Loucy (cell line): ENCODE data around the gene FAM25G.

Source experiments
- H2AFZ ChIP-seq: fragments of 200-600 bp; sonication (generic); 2 replicates; pipeline ENCODE4 v1.6.0; 2016; ENCODE audit warnings: antibody characterized with exemption, mild to moderate bottlenecking, low read length, moderate library complexity
- H3F3A ChIP-seq: fragments of 200-600 bp; 2 replicates; pipeline ENCODE4 v1.6.0; 2016; ENCODE audit warnings: antibody characterized with exemption, low read depth, mild to moderate bottlenecking
- H3K27me3 ChIP-seq: fragments of 200-600 bp; sonication (generic); 2 replicates; pipeline ENCODE4 v1.6.1; 2014; ENCODE audit warnings: low read length, mild to moderate bottlenecking; ENCODE audit not compliant: insufficient read depth, poor library complexity, severe bottlenecking
- H3K36me3 ChIP-seq: fragments of 200-600 bp; sonication (generic); 2 replicates; pipeline ENCODE4 v1.6.1; 2016; ENCODE audit warnings: low read length; ENCODE audit not compliant: insufficient read depth
- H3K4me1 ChIP-seq: fragments of 200-600 bp; sonication (generic); 2 replicates; pipeline ENCODE4 v1.5.1; 2014; ENCODE audit warnings: low read length, mild to moderate bottlenecking; ENCODE audit not compliant: insufficient read depth, poor library complexity, severe bottlenecking
- H3K4me2 ChIP-seq: fragments of 200-600 bp; sonication (generic); 2 replicates; pipeline ENCODE4 v1.6.0; 2014; ENCODE audit warnings: antibody characterized with exemption, low read length, low read depth, mild to moderate bottlenecking; ENCODE audit not compliant: poor library complexity, severe bottlenecking
- H3K4me3 ChIP-seq: fragments of 200-600 bp; sonication (generic); 2 replicates; pipeline ENCODE4 v1.5.1; 2014; ENCODE audit warnings: low read length, mild to moderate bottlenecking, mixed read lengths; ENCODE audit not compliant: poor library complexity, severe bottlenecking
- H3K79me2 ChIP-seq: fragments of 200-600 bp; sonication (generic); 2 replicates; pipeline ENCODE4 v1.6.1; 2014; ENCODE audit warnings: low read length; ENCODE audit not compliant: insufficient read depth
- H3K9ac ChIP-seq: fragments of 200-600 bp; sonication (generic); 2 replicates; pipeline ENCODE4 v1.6.0; 2014; ENCODE audit warnings: mild to moderate bottlenecking, low read depth, low read length, moderate library complexity; ENCODE audit not compliant: poor library complexity, severe bottlenecking
- H3K9me2 ChIP-seq: fragments of 200-600 bp; sonication (generic); replicated peaks from 2 replicates; pipeline ENCODE4 v1.6.1; 2016; ENCODE audit warnings: low read depth, low read length, mixed read lengths
- H3K9me3 ChIP-seq: fragments of 200-600 bp; sonication (generic); 2 replicates; pipeline ENCODE4 v1.6.1; 2014; ENCODE audit warnings: mild to moderate bottlenecking, antibody characterized with exemption, low read length, low read depth; ENCODE audit not compliant: insufficient read depth
- H4K20me1 ChIP-seq: fragments of 200-600 bp; sonication (generic); 2 replicates; pipeline ENCODE4 v1.6.0; 2014; ENCODE audit warnings: antibody characterized with exemption, low read length, mild to moderate bottlenecking; ENCODE audit not compliant: insufficient read depth, poor library complexity, severe bottlenecking
- CTCF ChIP-seq: fragments of 200-600 bp; sonication (generic); conservative IDR thresholded peaks from 2 replicates; pipeline ENCODE4 v1.5.1; 2014; ENCODE audit warnings: mild to moderate bottlenecking, antibody characterized with exemption, low read length
- EZH2phosphoT487 ChIP-seq: fragments of 200-600 bp; IDR thresholded peaks from 2 replicates; pipeline ENCODE4 v1.6.1; 2018; ENCODE audit warnings: antibody characterized with exemption, mild to moderate bottlenecking, moderate library complexity, borderline replicate concordance

FAM25G gene

GRCh38 chr10:47443145-47443544 is 48.4 kb downstream of the FAM25G start:
- Histone ChIP-seq H3K4me1 (no peaks in the 10 kb centered on the region), H4K20me1 (no peaks in the 10 kb centered on the region), H3K9me3 (no peaks in the 10 kb centered on the region; the same call in 1 of the 2 replicates), H3F3A (no peaks in the 10 kb centered on the region), H2AFZ (no peak overlapping the region), H3K4me3 (no peak overlapping the region), H3K79me2 (no peaks in the 10 kb centered on the region), H3K36me3 (no peaks in the 10 kb centered on the region), H3K27me3 (no peaks in the 10 kb centered on the region), H3K4me2 (no peak overlapping the region), H3K9me2 (no peaks in the 10 kb centered on the region), H3K9ac (no peak overlapping the region)
- TF ChIP-seq EZH2phosphoT487 (no peak), CTCF (no peak)

DNA sequence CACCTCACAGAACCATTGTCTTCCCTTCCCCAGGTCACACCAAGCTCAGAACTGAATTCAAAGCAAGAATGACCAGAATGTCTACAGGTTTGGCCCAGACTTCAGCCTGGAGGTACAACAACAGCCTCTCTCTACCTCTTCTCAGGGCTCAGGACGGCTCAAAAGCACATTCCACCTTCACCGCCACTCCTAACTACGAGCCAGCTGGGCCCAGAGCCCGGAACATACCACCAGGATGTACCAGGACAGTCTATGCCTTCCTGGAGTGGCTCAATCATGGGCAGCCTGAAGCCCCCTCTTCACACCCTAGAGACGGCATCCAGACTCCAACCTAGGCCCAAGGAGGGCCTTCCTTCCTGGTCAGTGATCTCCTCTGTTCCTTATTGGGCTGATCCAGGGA is 49.1 kb downstream of the FAM25G start:
- Histone ChIP-seq H2AFZ (no peak overlapping the region), H3K4me3 (no peak overlapping the region)

DNA sequence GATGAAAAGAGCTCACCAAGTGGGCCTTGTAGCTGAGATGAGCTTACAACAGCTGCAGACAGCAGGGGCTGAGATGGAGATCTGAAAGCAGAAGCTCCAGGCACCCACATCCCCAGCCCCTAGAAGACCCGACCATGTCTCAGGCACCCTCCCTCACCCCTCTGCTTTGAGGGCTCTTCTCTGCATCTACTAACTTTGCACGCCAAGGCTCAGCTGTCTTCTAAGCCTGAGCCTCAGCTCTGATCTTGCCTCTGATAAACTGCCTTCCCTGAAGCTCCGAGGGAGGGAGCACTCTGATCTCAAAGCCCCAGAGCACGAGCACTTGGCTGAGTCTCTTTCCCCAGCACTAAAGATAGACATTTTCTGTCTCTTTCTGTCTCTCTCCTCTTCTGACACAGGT is 49.6 kb downstream of the FAM25G start:
- no peaks in the 10 kb centered on the region for H3K79me2 ChIP-seq
- no peak for TF ChIP-seq EZH2phosphoT487
- TF ChIP-seq CTCF: no peak

More for the DNA sequence above, 49.1 kb downstream of the FAM25G start:
- Histone ChIP-seq H3K27me3 (no peaks in the 10 kb centered on the region), H3K4me1 (no peaks in the 10 kb centered on the region), H3K79me2 (no peaks in the 10 kb centered on the region), H3K9ac (no peak overlapping the region), H4K20me1 (no peaks in the 10 kb centered on the region), H3K4me2 (no peak overlapping the region), H3F3A (no peaks in the 10 kb centered on the region), H3K36me3 (no peaks in the 10 kb centered on the region), H3K9me3 (no peaks in the 10 kb centered on the region; the same call in 1 of the 2 replicates), H3K9me2 (no peaks in the 10 kb centered on the region)
- TF ChIP-seq EZH2phosphoT487: no peak
- no peak for TF ChIP-seq CTCF

More for the DNA sequence above, 49.6 kb downstream of the FAM25G start:
- Histone ChIP-seq H3K9ac (no peak overlapping the region), H3K9me3 (no peaks in the 10 kb centered on the region; the same call in 1 of the 2 replicates), H3K4me2 (no peak overlapping the region), H3K9me2 (no peaks in the 10 kb centered on the region), H2AFZ (no peak overlapping the region), H3F3A (no peaks in the 10 kb centered on the region), H3K36me3 (no peaks in the 10 kb centered on the region), H4K20me1 (no peaks in the 10 kb centered on the region), H3K27me3 (no peaks in the 10 kb centered on the region), H3K4me3 (no peak overlapping the region), H3K4me1 (no peaks in the 10 kb centered on the region)
